LNCaP clone FGC (cell line): Measurements from ENCODE around the gene TTC1.

Experiments used
- DNase-seq: peaks from one replicate; pipeline ENCODE4 v3.0.0-alpha.2; 2011; ENCODE audit warnings: low read depth
- H3K4me3 ChIP-seq: 2 replicates; pipeline ENCODE4 v1.5.1; 2011; ENCODE audit warnings: mild to moderate bottlenecking, low read depth, low read length, control low read depth
- TF ChIP-seq, protein P1 (sequence below): IDR thresholded peaks from 2 replicates; pipeline ENCODE4 v1.5.1; 2012; ENCODE audit warnings: mild to moderate bottlenecking; ENCODE audit not compliant: control insufficient read depth, insufficient read depth; ENCODE audit errors: extremely low read depth

The TTC1 gene

DNA sequence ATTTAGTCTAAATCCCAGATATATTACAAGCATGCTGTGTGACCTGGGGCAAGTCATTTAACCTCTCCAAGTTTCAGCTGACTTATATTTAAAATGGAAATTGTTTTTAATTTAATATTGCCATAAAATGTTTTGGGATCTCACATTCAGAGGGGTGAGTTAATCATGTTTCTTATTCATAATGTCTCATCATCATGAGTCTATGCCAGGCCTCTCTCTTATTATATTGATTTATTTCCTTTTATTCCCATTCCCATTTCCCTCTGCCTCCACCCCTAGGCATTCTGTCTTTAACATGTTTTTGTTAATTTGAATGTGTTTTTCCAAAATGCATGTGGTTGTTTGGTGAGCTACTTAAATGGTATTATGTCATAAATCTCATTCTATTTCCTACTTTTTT, 39.0 kb upstream of the TTC1 start:
- no peak for DNase-seq
- no peak overlapping the region for H3K4me3 ChIP-seq
- TF ChIP-seq, protein P1, sequence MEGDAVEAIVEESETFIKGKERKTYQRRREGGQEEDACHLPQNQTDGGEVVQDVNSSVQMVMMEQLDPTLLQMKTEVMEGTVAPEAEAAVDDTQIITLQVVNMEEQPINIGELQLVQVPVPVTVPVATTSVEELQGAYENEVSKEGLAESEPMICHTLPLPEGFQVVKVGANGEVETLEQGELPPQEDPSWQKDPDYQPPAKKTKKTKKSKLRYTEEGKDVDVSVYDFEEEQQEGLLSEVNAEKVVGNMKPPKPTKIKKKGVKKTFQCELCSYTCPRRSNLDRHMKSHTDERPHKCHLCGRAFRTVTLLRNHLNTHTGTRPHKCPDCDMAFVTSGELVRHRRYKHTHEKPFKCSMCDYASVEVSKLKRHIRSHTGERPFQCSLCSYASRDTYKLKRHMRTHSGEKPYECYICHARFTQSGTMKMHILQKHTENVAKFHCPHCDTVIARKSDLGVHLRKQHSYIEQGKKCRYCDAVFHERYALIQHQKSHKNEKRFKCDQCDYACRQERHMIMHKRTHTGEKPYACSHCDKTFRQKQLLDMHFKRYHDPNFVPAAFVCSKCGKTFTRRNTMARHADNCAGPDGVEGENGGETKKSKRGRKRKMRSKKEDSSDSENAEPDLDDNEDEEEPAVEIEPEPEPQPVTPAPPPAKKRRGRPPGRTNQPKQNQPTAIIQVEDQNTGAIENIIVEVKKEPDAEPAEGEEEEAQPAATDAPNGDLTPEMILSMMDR: no peak

GRCh38 chr5:159971038-159971437, 37.9 kb upstream of the TTC1 start:
- H3K4me3 ChIP-seq: no peak overlapping the region
- DNase-seq: no peak
- TF ChIP-seq, protein P1: no peak

- TF ChIP-seq, protein P1: no peak
- DNase-seq: no peak
- no peak overlapping the region for H3K4me3 ChIP-seq
These were observed 37.4 kb upstream of the TTC1 start for GRCh38 chr5:159971514-159971913.

DNA sequence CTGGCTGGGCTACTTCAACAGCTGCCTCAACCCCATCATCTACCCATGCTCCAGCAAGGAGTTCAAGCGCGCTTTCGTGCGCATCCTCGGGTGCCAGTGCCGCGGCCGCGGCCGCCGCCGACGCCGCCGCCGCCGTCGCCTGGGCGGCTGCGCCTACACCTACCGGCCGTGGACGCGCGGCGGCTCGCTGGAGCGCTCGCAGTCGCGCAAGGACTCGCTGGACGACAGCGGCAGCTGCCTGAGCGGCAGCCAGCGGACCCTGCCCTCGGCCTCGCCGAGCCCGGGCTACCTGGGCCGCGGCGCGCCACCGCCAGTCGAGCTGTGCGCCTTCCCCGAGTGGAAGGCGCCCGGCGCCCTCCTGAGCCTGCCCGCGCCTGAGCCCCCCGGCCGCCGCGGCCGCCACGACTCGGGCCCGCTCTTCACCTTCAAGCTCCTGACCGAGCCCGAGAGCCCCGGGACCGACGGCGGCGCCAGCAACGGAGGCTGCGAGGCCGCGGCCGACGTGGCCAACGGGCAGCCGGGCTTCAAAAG, 36.9 kb upstream of the TTC1 start:
- TF ChIP-seq, protein P1: no peak
- no peak overlapping the region for H3K4me3 ChIP-seq
- no peak for DNase-seq

- TF ChIP-seq, protein P1: no peak
These were observed 36.2 kb upstream of the TTC1 start for GRCh38 chr5:159972538-159973362.

GRCh38 chr5:159975462-159976019, 33.4 kb upstream of the TTC1 start:
- no peak for DNase-seq
- no peak overlapping the region for H3K4me3 ChIP-seq
- TF ChIP-seq, protein P1: no peak

More at GRCh38 chr5:159972538-159973362, 36.2 kb upstream of the TTC1 start:
- no peak overlapping the region for H3K4me3 ChIP-seq
- DNase-seq: no peak

DNA sequence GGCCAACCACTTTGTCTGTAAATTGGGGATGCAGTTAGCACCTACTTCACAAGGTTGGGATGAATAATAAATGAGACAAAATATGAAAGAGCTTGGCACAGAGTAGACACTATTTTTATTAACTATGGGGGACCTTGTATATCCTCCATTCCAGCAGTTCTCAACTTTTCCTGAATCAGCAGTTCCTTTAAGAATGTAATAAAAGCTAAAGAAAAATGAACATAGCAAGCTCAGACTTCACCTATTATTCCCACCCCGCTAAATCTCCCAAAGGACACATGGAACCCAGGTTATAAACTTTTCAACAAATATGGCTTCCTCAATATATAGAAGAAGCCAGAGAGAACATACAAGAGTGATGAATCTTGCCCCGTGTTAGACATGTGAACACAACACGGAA, 32.0 kb upstream of the TTC1 start:
- no peak overlapping the region for H3K4me3 ChIP-seq
- TF ChIP-seq, protein P1: no peak
- DNase-seq: no peak
